A673 (cell line): ENCODE data around the gene C3orf38. TPM values are rescaled to one million over a fixed set of nuclear protein-coding genes. Genes with fewer than 3 reads are reported as not detected.

Experiments
- Bru-seq: library from RNA; stranded (reverse); fragments of 400-500 nt; gene quantifications from one replicate; lab custom pipeline; 2021; lab: Mats Ljungman, UMichigan
- BruChase-seq, 2 experiments: library from RNA; stranded (reverse); fragments of 400-500 nt; gene quantifications; one replicate each; lab custom pipeline; 2021; lab: Mats Ljungman, UMichigan
- BruUV-seq: library from RNA; stranded (reverse); fragments of 400-500 nt; replicated peaks from 2 replicates; lab custom pipeline; 2021; lab: Mats Ljungman, UMichigan
- CTCF ChIA-PET: fragments of 300-600 bp; sonication (Branson Sonifier 250); formaldehyde crosslinking; loops from one replicate; lab custom pipeline; 2022; ENCODE audit warnings: antibody characterized with exemption; lab: Charles Lee
- POLR2A ChIA-PET: fragments of 300-600 bp; sonication (Branson Sonifier 250); formaldehyde crosslinking; loops from one replicate; lab custom pipeline; 2022; ENCODE audit warnings: antibody characterized with exemption; ENCODE audit not compliant: low non-redundant PET; lab: Charles Lee
- DNase-seq: peaks from one replicate; pipeline ENCODE4 v3.0.0-alpha.2; 2015; ENCODE audit warnings: low spot score
- H3K27ac ChIP-seq: fragments of 200-600 bp; sonication (generic); 2 replicates; pipeline ENCODE4 v1.5.1; 2016; ENCODE audit warnings: mixed run types, low read depth, mild to moderate bottlenecking, mixed read lengths, antibody characterized with exemption, low read length; ENCODE audit not compliant: poor library complexity, severe bottlenecking
- H3K27me3 ChIP-seq: fragments of 200-600 bp; sonication (generic); replicated peaks from 2 replicates; pipeline ENCODE4 v1.6.1; 2017; ENCODE audit warnings: mixed run types, low read depth, mild to moderate bottlenecking, mixed read lengths, antibody characterized with exemption, low read length; ENCODE audit not compliant: insufficient read depth, poor library complexity
- H3K36me3 ChIP-seq: fragments of 200-600 bp; sonication (generic); 2 replicates; pipeline ENCODE4 v1.6.1; 2016; ENCODE audit warnings: mixed run types, mild to moderate bottlenecking, mixed read lengths, antibody characterized with exemption, low read length; ENCODE audit not compliant: insufficient read depth, poor library complexity, severe bottlenecking
- H3K4me1 ChIP-seq: fragments of 200-600 bp; sonication (generic); 2 replicates; pipeline ENCODE4 v1.6.1; 2017; ENCODE audit warnings: mixed run types, mild to moderate bottlenecking, mixed read lengths, antibody characterized with exemption, low read length; ENCODE audit not compliant: insufficient read depth, poor library complexity, severe bottlenecking
- H3K4me3 ChIP-seq: fragments of 200-600 bp; sonication (generic); 2 replicates; pipeline ENCODE4 v1.5.1; 2016; ENCODE audit warnings: low read depth, mixed run types, mild to moderate bottlenecking, mixed read lengths, low read length; ENCODE audit not compliant: poor library complexity, severe bottlenecking
- H3K9me3 ChIP-seq: fragments of 200-600 bp; sonication (generic); 2 replicates; pipeline ENCODE4 v1.6.1; 2016; ENCODE audit warnings: mixed run types, low read depth, mild to moderate bottlenecking, mixed read lengths, antibody characterized with exemption, low read length; ENCODE audit not compliant: poor library complexity, severe bottlenecking
- CTCF ChIP-seq: fragments of 300-800, 200-600 bp; sonication (generic); conservative IDR thresholded peaks from 2 replicates; pipeline ENCODE4 v1.5.1; 2017; ENCODE audit warnings: low read depth, mild to moderate bottlenecking, antibody characterized with exemption, low read length, moderate library complexity, mixed read lengths
- EZH2 ChIP-seq: fragments of 200-600 bp; sonication (generic); IDR thresholded peaks from 2 replicates; pipeline ENCODE4 v1.6.1; 2017; ENCODE audit warnings: borderline replicate concordance, low read depth, mild to moderate bottlenecking, mixed read lengths, antibody characterized with exemption, low read length; ENCODE audit not compliant: poor library complexity, severe bottlenecking
- intact Hi-C: fragments of 100-400 bp; cut with micrococcal nuclease; formaldehyde crosslinking; loops from one replicate; pipeline ENCODE4 v1.10.0; 2022; ENCODE audit not compliant: unreplicated experiment
- long read RNA-seq: library from polyadenylated mRNA; stranded (forward); transcript quantifications from one replicate; pipeline ENCODE4 v2.0.0, GENCODE V29; 2022
- total RNA-seq: library from RNA; stranded (reverse); gene quantifications from 2 replicates; pipeline ENCODE4 v1.2.3, GENCODE V29; 2021

The C3orf38 gene
- total RNA-seq (33.6 and 36.4 TPM in 2 replicates), Bru-seq, nascent RNA (percentile 88 among the genes with signal in this experiment), BruChase-seq, experiment 1, labeled RNA remaining after a 2-hour chase (percentile 96 among the genes with signal in this experiment), BruChase-seq, experiment 2, labeled RNA remaining after a 6-hour chase (percentile 70 among the genes with signal in this experiment)
- long read RNA-seq, transcript C3orf38-201 (3 exons, 2,633 nt): major isoform, 45 of 56 reads
- long read RNA-seq, partial matches to known transcripts: 0 of 56 reads
- long read RNA-seq, other reads (novel, unspliced or antisense): 9 of 56 reads

GRCh38 chr3:88149509-88150362 lies at the start of gene C3orf38:
TSS of gene C3orf38 (plus strand) at chr3:88149959. CDS start at chr3:88150053, 94 bp downstream.
- H3K9me3 ChIP-seq: no peaks in the 10 kb centered on the region
- TF ChIP-seq EZH2 (no peak), CTCF (no peak)
- H3K36me3 ChIP-seq: peaks cover 20% of the 10 kb centered on the region
- ChIA-PET POLR2A (no interaction called here), CTCF (no interaction called here)
- intact Hi-C loops: no loop called here
- H3K4me1 ChIP-seq: peaks cover 10% of the 10 kb centered on the region
- H3K27ac ChIP-seq: peak within 1 kb of the TSS; percentile 95
- peak within 1 kb of the TSS; percentile 78 for H3K4me3 ChIP-seq
- DNase-seq: peak; percentile 97
- no peaks in the 10 kb centered on the region for H3K27me3 ChIP-seq
- no TSS peak for BruUV-seq

DNA sequence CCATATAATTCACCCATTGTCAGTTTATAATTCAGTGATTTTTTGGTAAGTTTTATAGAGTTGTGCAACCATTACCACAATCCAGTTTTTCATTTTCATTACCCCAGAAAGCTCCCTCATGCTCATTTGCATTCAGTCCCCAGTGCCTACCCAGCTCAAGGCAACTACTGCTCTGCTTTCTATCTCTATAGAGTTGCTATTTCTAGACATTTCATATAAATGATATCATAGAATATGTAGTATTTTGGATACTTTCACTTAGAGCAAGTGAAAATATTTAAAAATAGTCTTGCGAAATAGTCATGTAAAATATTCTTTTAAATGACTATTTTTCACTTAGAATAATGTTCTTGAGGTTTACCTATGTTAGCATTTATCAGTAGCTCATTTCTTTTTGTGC lies 48.6 kb upstream of the C3orf38 start:
- TF ChIP-seq CTCF (no peak), EZH2 (no peak)
- intact Hi-C loops: no loop called here
- BruUV-seq: no TSS peak
- Histone ChIP-seq H3K36me3 (peaks cover 17% of the 10 kb centered on the region), H3K27ac (no peak overlapping the region), H3K9me3 (peaks cover 11% of the 10 kb centered on the region), H3K27me3 (no peaks in the 10 kb centered on the region), H3K4me1 (no peaks in the 10 kb centered on the region), H3K4me3 (no peak overlapping the region)
- no peak for DNase-seq
- ChIA-PET CTCF (no interaction called here), POLR2A (no interaction called here)

DNA sequence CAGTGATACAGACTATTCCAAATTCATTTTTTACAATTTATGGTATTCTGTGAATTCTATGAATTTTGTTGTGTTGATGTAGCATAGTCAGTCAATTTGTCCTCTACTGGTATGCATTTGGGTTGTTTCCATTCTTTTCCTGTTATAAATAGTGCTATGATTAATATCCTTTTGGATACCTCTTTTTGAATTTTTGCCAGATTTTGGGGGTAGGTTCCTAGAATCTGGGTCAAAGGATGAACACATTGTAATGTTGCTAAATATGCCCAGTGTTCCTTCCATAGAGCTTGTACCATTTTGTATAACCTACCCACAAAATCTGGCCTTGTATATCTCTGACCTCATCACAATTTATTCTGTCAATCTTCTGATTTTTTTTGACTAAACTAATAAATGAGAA lies 44.4 kb upstream of the C3orf38 start:
- CTCF ChIA-PET: no interaction called here
- Histone ChIP-seq H3K9me3 (peaks cover 8% of the 10 kb centered on the region), H3K4me1 (no peaks in the 10 kb centered on the region), H3K4me3 (no peak overlapping the region), H3K36me3 (peaks cover 11% of the 10 kb centered on the region), H3K27me3 (no peaks in the 10 kb centered on the region), H3K27ac (no peak overlapping the region)
- intact Hi-C loops: no loop called here
- no peak for DNase-seq
- POLR2A ChIA-PET: no interaction called here
- BruUV-seq: no TSS peak
- no peak for TF ChIP-seq EZH2
- no peak for TF ChIP-seq CTCF
